H9 (cell line): ENCODE data around the gene HTD2. TPM values are rescaled to one million over a fixed set of nuclear protein-coding genes. Genes with fewer than 3 reads are reported as not detected.

Source experiments
- DNase-seq: peaks from one replicate; pipeline ENCODE4 v3.0.0-alpha.2; 2017
- H2AFZ ChIP-seq: one replicate; pipeline ENCODE4 v1.6.1; 2013; ENCODE audit warnings: mild to moderate bottlenecking, low read length, control low read depth, moderate library complexity
- H2AK5ac ChIP-seq: 2 replicates; pipeline ENCODE4 v1.6.1; 2013; ENCODE audit warnings: low read length, control low read depth, mixed read lengths; ENCODE audit not compliant: insufficient read length
- H2BK120ac ChIP-seq: one replicate; pipeline ENCODE4 v1.6.1; 2013; ENCODE audit warnings: low read depth, mild to moderate bottlenecking, low read length, control low read depth, inconsistent platforms; ENCODE audit not compliant: poor library complexity, severe bottlenecking
- H2BK12ac ChIP-seq: 2 replicates; pipeline ENCODE4 v1.6.1; 2013; ENCODE audit warnings: low read length, control low read depth, mixed read lengths, low read depth; ENCODE audit not compliant: insufficient read length
- H2BK15ac ChIP-seq: 2 replicates; pipeline ENCODE4 v1.6.1; 2013; ENCODE audit warnings: low read depth, low read length, control low read depth
- H2BK20ac ChIP-seq: one replicate; pipeline ENCODE4 v1.6.1; 2013; ENCODE audit warnings: low read depth, mild to moderate bottlenecking, low read length, control low read depth, inconsistent platforms; ENCODE audit not compliant: poor library complexity, severe bottlenecking
- H2BK5ac ChIP-seq: 2 replicates; pipeline ENCODE4 v1.6.1; 2013; ENCODE audit warnings: low read length, control low read depth, mixed read lengths; ENCODE audit not compliant: insufficient read length
- H3K14ac ChIP-seq: 2 replicates; pipeline ENCODE4 v1.6.1; 2013; ENCODE audit warnings: low read length, control low read depth; ENCODE audit not compliant: insufficient read depth
- H3K18ac ChIP-seq: 2 replicates; pipeline ENCODE4 v1.6.1; 2013; ENCODE audit warnings: low read depth, mild to moderate bottlenecking, mixed read lengths, low read length, control low read depth; ENCODE audit not compliant: insufficient read length
- H3K23ac ChIP-seq: 2 replicates; pipeline ENCODE4 v1.6.1; 2013; ENCODE audit warnings: low read length, control low read depth, mixed read lengths, low read depth; ENCODE audit not compliant: insufficient read length
- H3K23me2 ChIP-seq: 2 replicates; pipeline ENCODE4 v1.6.1; 2013; ENCODE audit warnings: low read depth, mild to moderate bottlenecking, mixed read lengths, low read length, control low read depth; ENCODE audit not compliant: insufficient read length, poor library complexity, severe bottlenecking
- H3K27ac ChIP-seq: 2 replicates; pipeline ENCODE4 v1.5.1; 2013; ENCODE audit warnings: low read length, control low read depth, mixed read lengths, low read depth; ENCODE audit not compliant: insufficient read length
- H3K27me3 ChIP-seq: 2 replicates; pipeline ENCODE4 v1.6.1; 2013; ENCODE audit warnings: low read length, control low read depth, inconsistent platforms; ENCODE audit not compliant: insufficient read depth
- H3K4ac ChIP-seq: 2 replicates; pipeline ENCODE4 v1.6.1; 2013; ENCODE audit warnings: low read depth, mild to moderate bottlenecking, control low read depth, inconsistent platforms, low read length, moderate library complexity
- H3K4me1 ChIP-seq: 2 replicates; pipeline ENCODE4 v1.6.1; 2013; ENCODE audit warnings: low read length, control low read depth, inconsistent platforms; ENCODE audit not compliant: insufficient read depth
- H3K4me2 ChIP-seq: 2 replicates; pipeline ENCODE4 v1.6.1; 2013; ENCODE audit warnings: low read length, control low read depth, mixed read lengths; ENCODE audit not compliant: insufficient read length, insufficient read depth
- H3K56ac ChIP-seq: 2 replicates; pipeline ENCODE4 v1.6.1; 2013; ENCODE audit warnings: low read depth, mild to moderate bottlenecking, mixed read lengths, low read length, control low read depth; ENCODE audit not compliant: insufficient read length
- H3K79me1 ChIP-seq: 2 replicates; pipeline ENCODE4 v1.6.1; 2013; ENCODE audit warnings: low read depth, mild to moderate bottlenecking, moderate library complexity, low read length, control low read depth, inconsistent platforms; ENCODE audit not compliant: insufficient read depth, poor library complexity, severe bottlenecking
- H3K79me2 ChIP-seq: 2 replicates; pipeline ENCODE4 v1.6.1; 2013; ENCODE audit warnings: low read length, control low read depth, inconsistent platforms; ENCODE audit not compliant: insufficient read depth
- H3K9ac ChIP-seq: 2 replicates; pipeline ENCODE4 v1.6.1; 2013; ENCODE audit warnings: low read length, control low read depth, mixed read lengths; ENCODE audit not compliant: insufficient read length; ENCODE audit errors: extremely low read depth
- H3K9me3 ChIP-seq: one replicate; pipeline ENCODE4 v1.6.1; 2013; ENCODE audit warnings: low read depth, low read length, inconsistent platforms; ENCODE audit not compliant: control insufficient read depth
- H3T11ph ChIP-seq: one replicate; pipeline ENCODE4 v1.6.1; 2013; ENCODE audit warnings: mild to moderate bottlenecking, low read length, control low read depth, inconsistent platforms
- H4K20me1 ChIP-seq: one replicate; pipeline ENCODE4 v1.6.1; 2013; ENCODE audit not compliant: control insufficient read depth, insufficient read length, insufficient read depth
- H4K5ac ChIP-seq: 2 replicates; pipeline ENCODE4 v1.6.1; 2013; ENCODE audit warnings: low read depth, mild to moderate bottlenecking, mixed read lengths, low read length, control low read depth; ENCODE audit not compliant: insufficient read length
- H4K8ac ChIP-seq: replicated peaks from 2 replicates; pipeline ENCODE4 v1.6.1; 2013; ENCODE audit warnings: low read length, control low read depth, mixed read lengths, low read depth; ENCODE audit not compliant: insufficient read length
- H4K91ac ChIP-seq: 2 replicates; pipeline ENCODE4 v1.6.1; 2013; ENCODE audit warnings: low read depth, mild to moderate bottlenecking, moderate library complexity, mixed read lengths, low read length, control low read depth; ENCODE audit not compliant: insufficient read length
- H3K27ac Mint-ChIP-seq, 3 experiments: 2 replicates in 2 of 3; 3 replicates in 1 of 3; pipeline ENCODE4 v1.8.0; 2020 to 2021; ENCODE audit warnings: mixed read lengths in 3 of 3, mild to moderate bottlenecking in 1 of 3, moderate library complexity in 1 of 3
- H3K27me3 Mint-ChIP-seq: 2 replicates; pipeline ENCODE4 v1.8.0; 2021; ENCODE audit warnings: low read depth, mild to moderate bottlenecking, moderate library complexity, mixed read lengths
- H3K36me3 Mint-ChIP-seq, 3 experiments: 2 replicates in 2 of 3; 3 replicates in 1 of 3; pipeline ENCODE4 v1.8.0; 2020 to 2021; ENCODE audit warnings: low read depth in 3 of 3, mixed read lengths in 3 of 3; ENCODE audit not compliant: insufficient read depth in 1 of 3
- H3K4me1 Mint-ChIP-seq, 2 experiments: 2 replicates each; pipeline ENCODE4 v1.8.0; 2020; ENCODE audit warnings: mixed read lengths in 2 of 2
- H3K4me3 Mint-ChIP-seq, 2 experiments: 2 replicates in 1 of 2; 3 replicates in 1 of 2; pipeline ENCODE4 v1.8.0; 2020 to 2021; ENCODE audit warnings: mild to moderate bottlenecking in 2 of 2, mixed read lengths in 2 of 2, moderate library complexity in 1 of 2
- H3K9me3 Mint-ChIP-seq, 2 experiments: 2 replicates in 1 of 2; 3 replicates in 1 of 2; pipeline ENCODE4 v1.8.0; 2020; ENCODE audit warnings: mild to moderate bottlenecking in 2 of 2, mixed read lengths in 2 of 2, moderate library complexity in 1 of 2
- WGBS: extraction: QIAGEN DNeasy Blood & Tissue Kit; methylation state at CpG from one replicate; pipeline ENCODE4 v1.1.7; 2013; ENCODE audit warnings: missing lambda C conversion rate, low lambda C conversion rate, mixed read lengths; ENCODE audit not compliant: insufficient read length; ENCODE audit errors: extremely low coverage; 5-methylcytosine and 5-hydroxymethylcytosine counted together
- total RNA-seq: library from RNA; stranded (reverse); gene quantifications from 2 replicates; pipeline ENCODE4 v1.2.1, GENCODE V29; 2021
- TF ChIP-seq, protein P1 (sequence below): fragments of 200-600 bp; sonication (generic); conservative IDR thresholded peaks from 3 replicates; pipeline ENCODE4 v1.8.0; 2021; ENCODE audit warnings: antibody characterized with exemption, mild to moderate bottlenecking

Gene HTD2
- total RNA-seq, 1 experiment from 2014 or later: 13.4 TPM

DNA sequence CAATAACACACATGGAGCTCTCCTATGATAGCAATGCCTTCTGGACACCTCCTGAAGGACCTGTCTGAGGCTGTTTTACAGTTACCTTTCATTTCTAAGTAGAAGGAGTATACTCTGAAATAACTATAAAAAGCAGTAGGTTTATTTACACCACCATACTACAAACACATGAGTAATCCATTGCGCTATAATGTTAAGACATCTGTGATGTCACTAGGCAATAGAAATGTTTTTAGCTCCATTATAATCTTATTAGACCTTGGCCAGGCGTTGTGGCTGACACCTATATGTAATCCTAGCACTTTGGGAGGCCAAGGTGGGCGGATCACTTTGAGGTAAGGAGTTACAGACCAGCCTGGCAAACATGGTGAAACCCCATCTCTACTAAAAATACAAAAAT is 51.1 kb downstream of the HTD2 start:
- WGBS: no CpG with 5 or more reads among the region's 3 CpGs

More for the DNA sequence above, 51.1 kb downstream of the HTD2 start:
- H2AFZ ChIP-seq: no peak overlapping the region
- no peak overlapping the region for H2BK5ac ChIP-seq
- no peak overlapping the region for H2BK12ac ChIP-seq
- H3K4me3 Mint-ChIP-seq: no peak overlapping the region
- DNase-seq: no peak
- no peak overlapping the region for H4K5ac ChIP-seq
- no peak overlapping the region for H3K27ac Mint-ChIP-seq
- no peaks in the 10 kb centered on the region for H4K20me1 ChIP-seq
- no peak overlapping the region for H2BK20ac ChIP-seq
- H3K23ac ChIP-seq: no peak overlapping the region
- H3K79me2 ChIP-seq: no peaks in the 10 kb centered on the region
- no peak overlapping the region for H3T11ph ChIP-seq
- H3K4ac ChIP-seq: no peak overlapping the region
- no peaks in the 10 kb centered on the region for H3K9me3 Mint-ChIP-seq
- no peaks in the 10 kb centered on the region for H3K9me3 ChIP-seq
- no peak overlapping the region for H4K91ac ChIP-seq
- H3K79me1 ChIP-seq: no peaks in the 10 kb centered on the region
- no peaks in the 10 kb centered on the region for H3K27me3 Mint-ChIP-seq
- H3K23me2 ChIP-seq: no peaks in the 10 kb centered on the region
- no peak overlapping the region for H3K14ac ChIP-seq
- no peaks in the 10 kb centered on the region for H3K27me3 ChIP-seq
- H3K18ac ChIP-seq: no peak overlapping the region
- H3K9ac ChIP-seq: no peak overlapping the region
- H3K36me3 Mint-ChIP-seq: no peaks in the 10 kb centered on the region
- no peak overlapping the region for H4K8ac ChIP-seq
- no peak overlapping the region for H2BK120ac ChIP-seq
- TF ChIP-seq, protein P1, sequence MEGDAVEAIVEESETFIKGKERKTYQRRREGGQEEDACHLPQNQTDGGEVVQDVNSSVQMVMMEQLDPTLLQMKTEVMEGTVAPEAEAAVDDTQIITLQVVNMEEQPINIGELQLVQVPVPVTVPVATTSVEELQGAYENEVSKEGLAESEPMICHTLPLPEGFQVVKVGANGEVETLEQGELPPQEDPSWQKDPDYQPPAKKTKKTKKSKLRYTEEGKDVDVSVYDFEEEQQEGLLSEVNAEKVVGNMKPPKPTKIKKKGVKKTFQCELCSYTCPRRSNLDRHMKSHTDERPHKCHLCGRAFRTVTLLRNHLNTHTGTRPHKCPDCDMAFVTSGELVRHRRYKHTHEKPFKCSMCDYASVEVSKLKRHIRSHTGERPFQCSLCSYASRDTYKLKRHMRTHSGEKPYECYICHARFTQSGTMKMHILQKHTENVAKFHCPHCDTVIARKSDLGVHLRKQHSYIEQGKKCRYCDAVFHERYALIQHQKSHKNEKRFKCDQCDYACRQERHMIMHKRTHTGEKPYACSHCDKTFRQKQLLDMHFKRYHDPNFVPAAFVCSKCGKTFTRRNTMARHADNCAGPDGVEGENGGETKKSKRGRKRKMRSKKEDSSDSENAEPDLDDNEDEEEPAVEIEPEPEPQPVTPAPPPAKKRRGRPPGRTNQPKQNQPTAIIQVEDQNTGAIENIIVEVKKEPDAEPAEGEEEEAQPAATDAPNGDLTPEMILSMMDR: no peak
- no peaks in the 10 kb centered on the region for H3K4me1 Mint-ChIP-seq
- H3K56ac ChIP-seq: no peak overlapping the region
- H3K4me1 ChIP-seq: no peaks in the 10 kb centered on the region
- no peak overlapping the region for H3K4me2 ChIP-seq
- H2BK15ac ChIP-seq: no peak overlapping the region
- no peak overlapping the region for H3K27ac ChIP-seq
- no peak overlapping the region for H2AK5ac ChIP-seq
